DMS153 treated with DMSO at 0.1 percent for 48 hours (cell line): ENCODE results near the gene BRI3BP.
"Not testable (repeated sequence)": the region's sequence is repeated elsewhere in the genome, so short reads cannot be mapped to it uniquely, and the experiment has no call there.

Experiments
- DNase-seq: peaks from one replicate; lab custom pipeline; 2025; ENCODE audit not compliant: unreplicated experiment; lab: John Stamatoyannopoulos, UW

Gene BRI3BP

DNA sequence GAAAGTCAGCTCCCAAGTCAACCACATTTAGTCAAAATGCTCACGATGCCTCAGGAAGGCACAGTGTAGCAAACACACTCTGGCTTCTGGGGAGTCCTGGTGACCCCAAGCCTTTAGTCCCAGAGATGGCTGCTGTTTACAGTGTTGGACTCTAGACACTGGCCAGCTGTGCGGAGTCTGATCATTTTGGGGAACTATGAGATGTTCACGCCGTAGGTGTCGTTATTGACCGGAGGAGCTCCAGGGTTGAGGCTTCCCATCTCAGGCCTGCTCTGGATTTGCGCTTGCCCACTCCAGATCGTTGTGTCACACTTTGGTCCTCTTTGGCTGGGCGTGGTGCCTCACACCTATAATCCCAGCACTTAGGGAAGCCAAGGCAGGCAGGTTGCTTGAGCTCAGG lies 27.7 kb downstream of the BRI3BP start:
- no peak for DNase-seq

DNA sequence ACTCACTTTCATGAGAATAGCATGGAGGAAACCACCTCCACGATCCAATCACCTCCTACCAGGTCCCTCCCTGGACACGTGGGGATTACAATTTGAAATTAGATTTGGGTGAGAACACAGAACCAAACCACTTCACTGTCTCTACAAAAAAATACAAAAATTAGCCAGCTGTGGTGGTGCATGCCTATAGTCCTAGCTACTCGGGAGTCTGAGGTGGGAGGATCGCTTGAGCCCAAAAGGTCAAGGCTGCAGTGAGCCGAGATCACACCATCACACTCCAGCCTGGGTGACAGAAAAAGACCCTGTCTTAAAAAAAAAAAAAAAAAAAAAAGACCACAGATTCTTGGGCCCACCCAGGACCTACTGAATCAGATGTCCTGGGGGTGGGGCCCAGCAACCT lies 28.3 kb downstream of the BRI3BP start:
- DNase-seq, result no peak

DNA sequence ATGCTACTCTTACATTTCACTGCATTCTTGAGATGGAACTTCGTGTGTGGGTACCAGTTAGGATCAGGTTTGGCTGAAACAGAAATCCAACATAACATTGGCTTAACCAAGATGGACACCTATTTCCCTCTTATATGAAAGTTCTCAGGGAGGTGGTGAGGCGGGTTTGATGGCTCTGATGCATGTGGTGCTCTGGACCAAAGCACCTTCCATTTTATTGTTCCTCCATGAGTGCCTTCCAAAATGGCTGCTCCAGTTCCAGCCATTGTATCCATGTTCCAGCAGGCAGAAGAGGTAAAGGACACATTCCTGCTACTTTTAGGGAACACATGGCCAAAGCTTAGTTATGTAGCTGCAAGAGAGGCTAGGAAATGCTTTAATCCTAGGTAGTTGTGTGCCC lies 29.6 kb downstream of the BRI3BP start:
- no peak for DNase-seq

DNA sequence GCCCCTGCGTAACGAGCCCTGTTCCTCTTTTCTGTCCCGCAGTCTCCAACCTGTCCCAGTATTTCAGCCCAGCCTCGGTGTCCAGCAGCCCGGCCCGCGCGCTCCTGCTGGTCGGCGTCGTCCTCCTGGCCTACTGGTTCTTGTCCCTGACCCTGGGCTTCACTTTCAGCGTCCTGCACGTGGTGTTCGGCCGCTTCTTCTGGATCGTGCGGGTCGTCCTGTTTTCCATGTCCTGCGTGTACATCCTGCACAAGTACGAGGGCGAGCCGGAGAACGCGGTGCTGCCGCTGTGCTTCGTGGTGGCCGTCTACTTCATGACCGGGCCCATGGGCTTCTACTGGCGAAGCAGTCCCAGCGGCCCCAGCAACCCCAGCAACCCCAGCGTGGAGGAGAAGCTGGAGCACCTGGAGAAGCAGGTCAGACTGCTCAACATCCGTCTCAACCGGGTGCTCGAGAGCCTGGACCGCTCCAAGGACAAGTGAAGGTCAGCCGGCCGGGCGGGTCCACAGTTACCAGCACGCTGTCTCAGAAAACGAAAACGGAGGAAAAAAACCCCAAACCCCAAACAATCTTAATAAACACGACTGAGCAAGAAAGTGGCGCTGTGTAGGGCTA lies 31.6 kb downstream of the BRI3BP start:
- DNase-seq, result no peak

DNA sequence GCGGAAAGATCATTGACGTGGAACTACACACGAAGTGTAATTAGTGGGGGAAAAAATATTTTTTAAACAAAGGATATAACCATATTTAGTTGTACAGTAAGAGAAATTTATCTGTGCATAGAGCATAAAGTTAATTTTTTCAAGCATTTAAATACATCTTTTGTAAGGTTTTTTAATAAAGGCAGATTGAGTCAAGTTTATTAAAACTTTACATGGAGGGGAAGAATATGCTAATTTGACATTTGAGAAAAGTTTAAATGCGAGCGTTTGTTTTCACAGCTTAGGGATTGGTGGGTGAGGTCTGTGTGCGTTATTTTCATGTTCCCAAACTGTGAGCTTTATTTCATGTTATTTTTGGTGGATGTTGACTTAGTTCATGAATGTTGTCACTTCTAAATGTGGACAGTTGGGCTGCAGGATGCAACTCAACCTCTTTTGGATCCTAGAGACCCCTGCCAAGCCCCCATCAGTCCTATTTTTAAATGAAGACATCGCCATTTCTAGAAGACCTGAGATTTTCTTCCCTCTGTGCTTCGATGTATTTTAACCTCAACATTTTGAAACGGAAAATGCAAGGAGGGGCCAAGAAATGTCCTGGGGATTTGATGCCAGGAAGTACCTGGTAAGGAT lies 32.3 kb downstream of the BRI3BP start:
- DNase-seq, result no peak

DNA sequence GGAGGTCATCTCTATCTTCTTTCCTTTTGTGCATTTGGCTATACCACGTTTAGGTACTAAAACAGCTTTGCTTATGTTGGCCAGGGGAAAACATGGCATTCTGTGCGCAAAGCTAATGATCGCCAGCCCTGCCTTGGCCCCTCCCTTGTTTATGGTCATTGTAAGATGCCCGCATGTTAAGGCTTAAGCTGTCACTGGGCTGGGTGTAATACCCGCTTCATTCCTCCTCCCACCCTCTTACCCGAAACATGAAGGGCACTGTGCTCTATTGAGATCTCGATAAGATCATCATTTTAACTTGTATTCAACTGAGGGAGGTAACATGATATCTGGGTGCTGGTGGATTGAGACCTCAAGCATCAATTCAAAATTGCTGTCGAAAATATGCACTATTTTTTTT lies 34.7 kb downstream of the BRI3BP start:
- no peak for DNase-seq

DNA sequence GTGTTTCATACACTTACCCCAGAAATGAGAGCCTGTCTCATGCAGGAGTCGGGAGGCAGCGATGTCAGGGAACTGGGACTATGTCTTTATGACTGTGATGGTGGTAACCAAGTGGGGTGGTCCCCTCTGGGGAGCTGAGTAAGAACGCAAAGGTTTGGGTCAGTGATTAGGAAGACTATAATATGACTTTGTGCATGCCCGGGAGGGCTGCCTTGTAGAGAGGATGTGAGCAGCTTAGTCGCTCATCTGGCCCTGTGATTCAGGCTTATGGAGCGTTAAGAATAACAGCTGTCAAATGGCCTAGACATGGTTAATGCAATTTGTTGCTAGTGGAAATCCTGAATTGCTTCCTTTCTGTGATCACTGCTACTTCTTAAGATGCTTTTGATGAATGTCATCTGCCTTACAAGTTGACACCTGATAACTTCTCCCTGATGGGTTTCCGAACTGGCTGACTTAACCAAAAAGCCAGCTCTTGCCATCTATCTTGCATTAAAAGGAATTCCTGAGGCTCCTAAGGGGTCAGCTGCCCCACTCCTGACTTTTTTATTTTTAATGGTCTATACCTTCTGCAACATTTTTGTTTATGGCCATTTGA lies 36.4 kb downstream of the BRI3BP start:
- DNase-seq, result no peak

DNA sequence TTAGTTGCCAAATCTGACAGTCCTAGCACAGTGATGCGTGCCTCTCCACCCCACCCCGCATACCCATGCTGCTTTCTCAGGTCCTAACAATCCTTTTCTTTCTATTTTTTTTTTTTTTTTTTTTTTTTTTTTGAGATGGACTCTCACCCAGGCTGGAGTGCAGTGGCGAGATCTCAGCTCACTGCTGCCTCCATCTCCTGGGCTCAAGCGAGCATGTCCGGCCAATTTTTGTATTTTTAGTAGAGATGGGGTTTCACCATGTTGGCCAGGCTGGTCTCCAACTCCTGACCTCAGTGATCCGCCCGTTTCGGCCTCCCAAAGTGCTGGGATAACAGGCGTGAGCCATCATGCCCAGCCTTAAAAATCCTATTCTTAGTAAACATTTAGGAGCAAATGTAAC lies 38.0 kb downstream of the BRI3BP start:
- not testable (repeated sequence) for DNase-seq

DNA sequence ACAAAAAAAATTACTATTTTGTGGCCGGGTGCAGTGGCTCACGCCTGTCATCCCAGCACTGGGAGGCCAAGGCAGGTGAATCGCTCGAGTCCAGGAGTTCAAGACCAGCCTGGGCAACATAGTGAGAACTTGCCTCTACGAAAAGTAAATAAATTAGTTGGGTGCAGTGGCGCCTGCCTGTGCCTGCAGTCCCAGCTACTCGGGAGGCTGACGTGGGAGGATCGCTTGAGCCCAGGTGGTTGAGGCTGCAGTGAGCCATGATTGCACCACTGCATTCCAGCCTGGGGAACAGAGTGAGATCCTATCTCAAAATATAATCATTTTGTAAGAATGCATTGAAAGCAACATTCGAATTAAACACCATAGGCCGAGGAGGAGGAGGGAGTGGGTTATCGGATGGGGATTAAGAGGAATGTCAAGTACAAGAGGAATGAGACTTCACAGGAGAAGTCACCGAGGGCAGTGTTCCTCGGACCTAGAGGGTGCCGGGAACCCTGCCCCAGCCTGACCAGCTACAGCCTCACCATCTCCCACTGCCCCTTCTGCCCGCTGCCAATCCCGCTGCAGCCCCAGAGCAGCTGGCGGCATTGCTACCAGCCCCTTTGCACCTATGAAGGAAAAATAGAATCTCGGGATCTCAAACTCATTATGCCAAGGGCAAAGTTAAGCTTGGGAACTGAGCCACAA lies 39.2 kb downstream of the BRI3BP start:
- no peak for DNase-seq

DNA sequence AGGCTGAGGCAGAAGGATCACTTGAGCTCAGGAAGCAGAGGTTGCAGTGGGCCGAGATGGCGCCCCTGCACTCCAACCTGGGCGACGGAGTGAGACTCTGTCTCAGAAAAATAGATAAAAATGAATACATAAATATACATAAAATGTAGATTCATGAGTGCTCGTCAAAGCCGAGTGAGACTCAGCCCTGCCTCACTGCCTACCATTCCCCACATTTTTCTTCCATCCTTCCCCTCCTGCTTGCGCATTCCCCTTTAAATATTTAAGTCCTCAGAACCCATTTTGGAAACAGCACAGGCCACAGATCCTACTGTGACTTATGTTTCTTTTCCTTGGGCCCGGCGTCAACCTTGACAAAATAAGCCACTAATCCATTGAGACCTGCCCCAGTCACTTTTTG lies 39.8 kb downstream of the BRI3BP start:
- no peak for DNase-seq

DNA sequence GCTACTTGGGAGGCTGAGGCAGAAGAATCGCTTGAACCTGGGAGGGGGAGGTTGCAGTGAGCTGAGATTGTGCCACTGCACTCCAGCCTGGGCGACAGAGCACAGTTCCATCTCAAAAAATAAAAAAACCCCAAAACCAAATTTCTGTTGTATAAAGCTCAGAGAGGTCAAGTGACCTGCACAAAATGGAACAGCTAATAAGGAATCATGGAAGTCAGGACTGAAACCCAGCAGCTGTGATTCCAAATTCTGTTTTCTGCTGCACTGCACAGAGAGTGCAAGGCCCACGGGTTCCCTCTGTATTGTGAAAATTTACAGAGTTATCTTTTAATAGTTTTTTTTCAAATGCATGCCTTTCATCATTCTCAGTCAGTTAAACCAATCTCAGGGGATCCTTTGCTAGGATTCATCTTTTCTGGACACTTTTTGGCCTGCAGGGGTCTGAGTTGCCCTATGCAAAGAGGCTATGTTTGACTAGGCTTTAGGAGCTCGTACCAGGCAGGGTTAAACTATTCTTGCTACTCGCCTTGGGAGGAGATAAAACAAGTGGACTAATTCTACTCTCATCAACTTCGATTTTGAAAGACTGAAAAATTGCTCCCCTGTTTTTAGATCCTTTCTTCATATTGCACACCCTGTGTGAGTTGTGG lies 45.7 kb downstream of the BRI3BP start:
- no peak for DNase-seq

DNA sequence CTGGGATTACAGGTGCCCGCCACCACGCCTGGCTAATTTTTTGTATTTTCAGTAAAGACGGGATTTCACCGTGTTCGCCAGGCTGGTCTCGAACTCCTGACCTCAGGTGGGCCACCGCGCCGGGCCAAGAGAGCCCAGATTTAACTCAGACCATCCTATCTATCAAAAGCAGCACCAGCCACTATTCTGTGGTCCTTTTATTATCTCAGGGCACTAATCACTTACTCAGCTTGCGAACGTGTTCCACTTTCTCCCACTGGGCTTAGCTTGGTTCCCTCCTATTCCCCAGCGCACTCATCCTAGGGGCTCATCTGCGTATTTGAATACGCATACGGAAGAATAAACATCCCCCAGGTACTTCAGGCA lies 55.6 kb downstream of the BRI3BP start:
- no peak for DNase-seq

DNA sequence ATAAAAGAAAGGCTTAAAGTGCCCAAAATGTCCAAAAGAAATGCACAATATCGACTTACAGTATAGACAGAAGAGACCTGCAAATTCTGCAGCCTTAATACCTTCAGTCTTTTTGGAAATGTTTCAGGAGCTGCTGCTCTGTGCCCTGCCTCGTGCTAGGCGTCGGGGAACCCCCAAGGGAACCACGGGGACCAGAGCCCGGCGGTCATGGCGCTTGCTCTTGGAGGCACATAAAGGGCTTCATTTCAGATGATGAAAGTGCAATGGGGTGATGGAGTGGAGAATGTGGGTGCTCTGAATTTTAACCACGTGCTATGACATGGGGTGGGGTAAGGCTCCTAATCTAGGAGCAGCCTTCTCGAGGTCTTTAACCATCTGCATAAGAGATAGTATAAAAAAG lies 57.0 kb downstream of the BRI3BP start:
- DNase-seq, result no peak

DNA sequence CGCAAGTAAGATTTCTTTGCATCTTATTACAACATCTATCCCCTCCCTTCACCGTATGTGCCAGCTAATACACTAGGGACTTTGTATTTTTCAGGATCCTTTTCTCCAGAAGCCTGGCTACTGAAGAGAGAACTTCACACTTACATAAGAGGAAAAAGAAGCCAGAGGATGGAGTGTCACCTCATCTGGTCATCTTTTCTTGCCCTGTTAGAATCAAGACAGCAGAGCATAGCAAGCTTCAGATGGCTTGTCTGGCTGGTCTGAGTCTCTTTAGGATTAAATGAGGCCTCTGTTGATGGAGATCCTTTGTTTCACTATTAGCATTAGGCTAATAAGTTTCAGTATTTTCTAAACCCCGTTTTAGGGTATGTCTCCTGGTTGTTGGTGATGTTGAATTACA lies 57.4 kb downstream of the BRI3BP start:
- no peak for DNase-seq

DNA sequence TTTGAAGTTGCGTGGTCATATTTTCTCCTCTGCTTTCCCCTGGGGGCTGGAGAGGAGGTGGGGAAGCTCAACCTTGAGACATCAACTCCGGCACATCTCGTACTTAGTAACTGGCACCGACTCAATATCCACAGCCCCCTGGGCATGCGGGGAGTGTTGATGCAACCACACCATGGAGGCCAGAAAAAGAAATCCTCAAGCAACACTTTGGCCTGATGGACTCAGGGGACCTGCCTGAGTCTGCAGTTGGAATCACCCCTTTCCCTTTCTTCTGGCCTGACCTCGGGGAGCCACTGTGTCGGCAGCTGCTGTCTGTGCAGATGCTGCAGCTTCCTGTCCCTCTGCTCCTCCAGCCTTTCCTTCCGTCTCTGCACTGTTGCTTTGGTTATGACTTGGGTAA lies 60.4 kb downstream of the BRI3BP start:
- DNase-seq, result no peak

DNA sequence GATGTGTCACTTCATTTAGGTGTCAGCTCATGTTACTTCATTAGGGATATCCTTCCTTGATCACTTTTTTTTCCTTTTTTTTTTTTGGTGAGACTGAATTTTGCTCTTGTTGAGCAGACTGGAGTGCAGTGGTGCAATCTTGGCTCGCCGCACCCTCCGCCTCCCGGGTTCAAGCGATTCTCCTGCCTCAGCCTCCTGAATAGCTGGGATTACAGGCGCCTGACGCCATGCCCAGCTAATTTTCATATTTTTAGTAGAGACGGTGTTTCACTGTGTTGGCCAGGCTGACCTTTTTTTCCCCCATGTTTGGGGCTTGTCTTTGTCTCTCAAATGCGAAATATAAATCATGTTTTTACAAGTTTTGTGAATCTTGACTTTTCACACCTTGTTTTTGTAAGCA lies 62.1 kb downstream of the BRI3BP start:
- no peak for DNase-seq

DNA sequence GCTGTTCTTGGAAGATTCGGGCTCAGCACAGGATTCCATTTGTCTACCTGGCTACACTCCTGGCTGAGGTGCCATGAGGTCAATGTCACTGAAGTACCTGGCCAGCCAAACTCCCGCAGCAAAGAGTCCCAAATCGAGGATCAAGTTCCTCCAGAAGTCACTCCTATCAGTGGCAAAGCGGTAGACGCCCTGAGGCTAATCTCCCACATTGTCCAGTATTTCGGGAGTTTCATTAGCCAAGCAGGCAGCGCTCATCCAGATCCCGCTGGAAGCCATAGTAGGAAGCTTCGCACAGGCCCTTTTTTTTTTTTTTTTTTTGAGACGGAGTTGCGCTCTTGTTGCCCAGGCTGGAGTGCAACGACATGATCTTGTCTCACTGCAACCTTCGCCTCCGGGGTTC lies 62.9 kb downstream of the BRI3BP start:
- no peak for DNase-seq

DNA sequence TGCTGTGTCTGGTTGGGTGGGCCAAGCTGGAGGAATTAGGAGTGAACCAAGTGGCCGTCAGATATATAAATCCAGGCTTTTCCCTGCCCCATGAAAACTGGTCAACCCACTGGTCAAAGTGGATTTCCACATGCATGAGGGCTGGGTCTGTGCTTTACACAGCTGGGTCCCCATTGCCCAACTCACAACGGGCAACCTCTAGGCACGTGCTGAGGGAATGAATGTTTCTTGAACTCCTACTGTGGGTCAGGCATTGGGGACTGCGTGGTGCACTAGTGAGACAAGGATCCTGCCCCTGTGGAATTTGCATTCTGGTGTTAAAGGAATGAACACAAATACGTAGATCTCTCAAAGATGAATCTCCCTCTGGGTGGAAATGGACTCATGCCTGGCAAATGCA lies 64.3 kb downstream of the BRI3BP start:
- no peak for DNase-seq

DNA sequence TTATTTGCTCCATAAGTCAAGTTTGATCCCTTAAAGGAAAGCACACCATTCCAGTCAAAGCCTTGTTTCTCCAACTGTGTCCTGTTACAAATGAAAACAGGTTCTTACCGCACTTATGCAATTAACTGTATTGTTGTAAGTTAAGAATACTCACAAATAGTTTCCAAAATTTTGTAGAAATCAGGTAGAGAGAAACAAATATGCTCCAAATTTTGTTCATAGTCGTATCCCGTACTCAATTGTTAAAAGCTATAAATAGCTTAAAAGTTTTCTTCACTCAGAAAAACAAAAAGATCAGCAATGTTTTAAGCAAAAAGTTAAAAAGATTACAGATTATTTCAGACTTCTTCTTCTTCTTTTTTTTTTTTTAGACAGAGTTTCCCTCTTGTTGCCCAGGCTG lies 67.8 kb downstream of the BRI3BP start:
- DNase-seq, result no peak

DNA sequence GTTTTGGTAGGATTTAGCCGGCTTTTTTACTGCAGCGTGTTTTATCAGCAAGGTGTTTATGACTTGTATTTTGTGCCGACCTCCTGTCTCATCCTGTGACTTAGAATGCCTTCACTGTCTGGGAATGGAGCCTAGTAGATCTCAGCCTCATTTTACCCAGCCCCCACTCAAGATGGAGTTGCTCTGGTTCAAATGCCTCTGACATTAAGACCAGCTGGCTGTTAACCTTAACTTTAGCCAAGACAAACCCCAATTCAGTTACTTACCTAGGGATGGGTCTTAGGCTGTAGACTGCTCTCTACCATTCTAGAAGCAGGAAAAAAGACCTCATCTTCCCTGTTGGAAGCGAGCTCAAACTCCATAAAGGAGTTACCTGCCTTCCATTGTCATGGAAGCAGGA lies 70.1 kb downstream of the BRI3BP start:
- DNase-seq, result not testable (repeated sequence)

DNA sequence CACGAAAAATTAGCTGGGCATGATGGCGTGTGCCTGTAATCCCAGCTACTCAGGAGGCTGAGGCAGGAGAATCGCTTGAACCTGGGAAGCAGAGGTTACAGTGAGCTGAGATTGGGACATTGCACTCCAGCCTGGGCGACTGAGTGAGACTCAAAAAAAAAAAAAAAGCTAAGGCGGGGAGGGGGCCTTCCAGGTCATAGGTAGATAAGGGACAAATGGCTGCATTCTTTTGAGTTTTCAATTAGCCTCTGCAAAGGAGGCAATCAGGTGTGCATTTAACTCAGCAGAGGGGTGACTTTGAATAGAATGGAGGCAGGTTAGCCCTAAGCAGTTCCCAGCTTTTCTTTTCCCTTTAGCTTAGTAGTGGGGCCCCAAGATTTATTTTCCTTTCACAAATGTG lies 71.0 kb downstream of the BRI3BP start:
- no peak for DNase-seq
